ENCODE results near the gene UCP3. TPM values are rescaled to one million over a fixed set of nuclear protein-coding genes. Genes with fewer than 3 reads are reported as not detected.

Gene UCP3
- total and polyA plus RNA-seq, 2 of the 8 experiments (the other 6 are each of a cell fraction or from before 2014, with no cell fraction given), result 0.85 to 1.3 TPM

DNA sequence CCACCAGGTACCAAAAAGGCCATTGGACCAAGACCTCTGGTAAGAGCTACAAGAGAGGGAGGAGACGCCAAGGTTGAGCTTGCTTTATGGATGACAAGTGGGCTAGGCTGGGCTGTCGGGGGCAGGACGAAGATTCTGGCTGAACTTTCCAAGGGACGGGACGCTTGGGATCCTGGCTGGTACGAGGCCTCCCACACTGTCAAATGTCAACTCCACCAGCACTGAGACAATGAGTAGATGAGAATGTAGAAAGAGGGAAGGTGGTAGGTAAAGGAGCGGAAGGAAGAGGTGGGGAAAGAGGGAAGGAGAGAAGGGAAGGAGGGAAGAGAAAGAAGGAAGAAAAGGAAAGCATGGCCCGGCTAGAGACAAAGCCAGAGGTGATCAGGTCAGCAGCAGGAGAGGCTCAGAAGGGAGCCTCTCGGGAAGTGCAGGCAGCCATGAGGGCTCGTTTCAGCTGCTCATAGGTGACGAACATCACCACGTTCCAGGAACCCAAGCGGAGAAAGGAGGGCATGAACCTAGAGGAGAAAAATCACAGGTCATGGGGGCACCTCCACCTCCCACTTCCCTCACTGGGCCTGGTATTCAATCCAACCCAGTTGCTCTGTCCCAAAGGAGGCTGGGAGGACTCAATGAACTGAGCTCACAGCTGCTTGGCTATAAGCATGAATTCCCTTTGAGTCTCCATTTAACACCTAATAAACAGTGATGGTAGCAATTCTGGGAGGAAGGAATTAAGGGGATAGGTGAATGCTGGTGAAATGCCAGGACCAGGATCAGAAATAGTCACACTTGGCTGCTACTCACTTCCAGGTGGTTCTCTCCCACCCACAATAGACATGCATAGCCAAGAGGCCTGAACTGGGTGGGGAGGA, 34.0 kb downstream of the UCP3 start (continued):
- TF ChIP-seq POLR2A (IDR thresholded peaks at IDR 0.05; ENCODE audit: control extremely low read depth in 1 of 2, low read depth in 2 of 2, low read length in 2 of 2) (no peak), CREB1 (IDR thresholded peaks at IDR 0.05) (no peak), ASH2L (IDR thresholded peaks at IDR 0.05; ENCODE audit: low read length) (no peak), TAF1 (IDR thresholded peaks at IDR 0.05; ENCODE audit: low read depth, low read length) (no peak), EGR1 (IDR thresholded peaks at IDR 0.05; ENCODE audit: borderline replicate concordance, low read depth, low read length) (no peak), JUND (IDR thresholded peaks at IDR 0.05; ENCODE audit: low read length) (no peak)

All from H1 (cell line).